ENCODE measurements around the gene LRRC8C.
"Not testable (repeated sequence)": the region's sequence is repeated elsewhere in the genome, so short reads cannot be mapped to it uniquely, and the experiment has no call there.

Gene LRRC8C

GRCh38 chr1:89703469-89703868 is 70.5 kb downstream of the LRRC8C start:
- FAIRE-seq: no peak
- TF ChIP-seq POLR2A (IDR thresholded peaks at IDR 0.05; ENCODE audit: low read depth, low read length): no peak

GRCh38 chr1:89704014-89704413 is 71.1 kb downstream of the LRRC8C start:
- DNase-seq (ENCODE audit: insufficient read length, low spot score) (no peak), FAIRE-seq (no peak)
- no peak for TF ChIP-seq POLR2A (IDR thresholded peaks at IDR 0.05; ENCODE audit: low read depth, low read length)

More at GRCh38 chr1:89703469-89703868, 70.5 kb downstream of the LRRC8C start:
- no peak for DNase-seq (ENCODE audit: insufficient read length, low spot score)

DNA sequence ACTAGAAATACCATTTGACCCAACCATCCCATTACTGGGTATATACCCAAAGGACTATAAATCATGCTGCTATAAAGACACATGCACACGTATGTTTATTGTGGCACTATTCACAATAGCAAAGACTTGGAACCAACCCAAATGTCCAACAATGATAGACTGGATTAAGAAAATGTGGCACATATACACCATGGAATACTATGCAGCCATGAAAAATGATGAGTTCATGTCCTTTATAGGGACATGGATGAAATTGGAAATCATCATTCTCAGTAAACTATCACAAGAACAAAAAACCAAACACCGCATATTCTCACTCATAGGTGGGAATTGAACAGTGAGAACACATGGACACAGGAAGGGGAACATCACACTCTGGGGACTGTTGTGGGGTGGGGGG is 72.0 kb downstream of the LRRC8C start:
- DNase-seq (ENCODE audit: insufficient read length, low spot score); FAIRE-seq: not testable (repeated sequence)

- DNase-seq (ENCODE audit: insufficient read length, low spot score) (no peak), FAIRE-seq (no peak)
- no peak for TF ChIP-seq POLR2A (IDR thresholded peaks at IDR 0.05; ENCODE audit: low read depth, low read length)
Observed at GRCh38 chr1:89705901-89706699, 73.2 kb downstream of the LRRC8C start.

DNA sequence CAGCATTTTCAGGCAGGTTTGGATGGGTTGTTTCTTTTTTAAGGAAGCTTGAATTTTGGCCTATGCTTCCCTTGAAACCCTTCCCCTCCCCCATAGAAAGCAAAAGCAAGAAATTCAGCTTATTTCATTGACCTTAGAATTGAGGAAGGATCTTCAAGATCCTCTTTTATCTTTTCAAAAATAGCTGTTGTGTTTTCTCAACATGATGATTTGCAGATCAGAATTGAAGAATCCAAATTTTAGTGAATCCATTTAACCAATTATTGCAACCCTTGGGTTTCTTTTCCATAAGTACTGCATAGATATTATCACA is 73.7 kb downstream of the LRRC8C start:
- no peak for FAIRE-seq
- TF ChIP-seq POLR2A (IDR thresholded peaks at IDR 0.05; ENCODE audit: low read depth, low read length): no peak
- DNase-seq (ENCODE audit: insufficient read length, low spot score): no peak

DNA sequence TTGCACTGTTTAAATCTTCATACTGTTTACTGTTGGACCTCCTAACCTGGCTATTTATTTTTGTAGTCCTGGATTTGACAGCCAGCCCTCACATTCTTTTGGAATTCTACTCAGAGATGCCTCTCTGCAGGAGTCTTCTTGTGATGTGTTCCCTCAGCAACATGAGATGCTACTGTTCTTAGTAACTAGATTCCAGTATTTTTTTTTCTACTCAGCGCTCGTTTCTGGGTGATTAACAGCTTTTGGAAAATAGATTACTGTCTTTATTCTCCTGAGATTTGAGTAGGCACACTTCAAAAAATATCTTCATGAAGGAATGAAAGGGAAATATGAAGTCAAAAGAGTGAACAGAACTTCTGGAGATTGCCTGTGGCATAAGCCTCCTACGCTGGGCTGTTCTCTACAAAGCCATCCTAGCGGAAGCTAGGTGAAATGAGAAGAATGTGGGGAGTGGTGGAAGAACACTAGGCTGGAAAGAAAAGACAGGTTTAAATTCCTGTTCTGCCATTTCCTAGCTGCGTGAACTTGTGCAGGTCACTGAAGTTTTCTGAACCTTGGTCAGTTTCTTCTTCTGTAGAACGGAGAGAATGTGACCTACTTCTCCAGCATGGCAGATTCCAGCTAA is 75.9 kb downstream of the LRRC8C start:
- no peak for TF ChIP-seq POLR2A (IDR thresholded peaks at IDR 0.05; ENCODE audit: low read depth, low read length)

GRCh38 chr1:89710498-89711139 is 77.7 kb downstream of the LRRC8C start:
- FAIRE-seq (no peak), DNase-seq (ENCODE audit: insufficient read length, low spot score) (no peak)
- no peak for TF ChIP-seq POLR2A (IDR thresholded peaks at IDR 0.05; ENCODE audit: low read depth, low read length)

More for the DNA sequence above, 75.9 kb downstream of the LRRC8C start:
- FAIRE-seq: no peak
- no peak for DNase-seq (ENCODE audit: insufficient read length, low spot score)

DNA sequence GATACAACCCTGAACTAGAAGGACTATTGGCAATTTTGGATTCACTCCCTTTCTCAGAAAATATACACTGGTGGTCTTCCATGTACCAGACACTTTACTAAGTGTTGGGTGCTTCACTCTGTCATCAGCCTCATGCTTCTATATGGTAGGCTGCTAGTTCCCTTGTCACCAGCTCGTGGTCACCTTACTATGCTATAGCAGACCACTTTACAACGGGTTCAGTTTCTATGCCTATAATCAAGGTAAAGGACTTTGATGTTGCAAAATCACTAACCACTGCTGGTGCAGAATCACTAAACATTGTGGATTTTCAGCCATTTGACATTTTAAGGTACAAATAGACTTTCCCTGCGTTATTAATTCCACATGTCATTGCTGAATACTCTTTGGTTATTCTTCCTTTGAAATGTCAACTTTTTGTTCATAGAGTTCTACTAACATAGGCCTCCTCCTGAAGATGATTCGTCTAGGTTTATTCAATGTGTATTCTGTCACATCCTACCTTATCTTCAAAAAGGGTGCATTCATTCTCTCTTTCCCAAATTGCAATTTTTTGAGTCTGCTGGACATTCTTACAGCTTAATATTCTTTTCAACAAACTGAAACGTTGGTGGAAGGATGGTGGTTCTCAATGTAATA is 78.3 kb downstream of the LRRC8C start:
- FAIRE-seq: no peak
- no peak for TF ChIP-seq POLR2A (IDR thresholded peaks at IDR 0.05; ENCODE audit: low read depth, low read length)
- DNase-seq (ENCODE audit: insufficient read length, low spot score): no peak

DNA sequence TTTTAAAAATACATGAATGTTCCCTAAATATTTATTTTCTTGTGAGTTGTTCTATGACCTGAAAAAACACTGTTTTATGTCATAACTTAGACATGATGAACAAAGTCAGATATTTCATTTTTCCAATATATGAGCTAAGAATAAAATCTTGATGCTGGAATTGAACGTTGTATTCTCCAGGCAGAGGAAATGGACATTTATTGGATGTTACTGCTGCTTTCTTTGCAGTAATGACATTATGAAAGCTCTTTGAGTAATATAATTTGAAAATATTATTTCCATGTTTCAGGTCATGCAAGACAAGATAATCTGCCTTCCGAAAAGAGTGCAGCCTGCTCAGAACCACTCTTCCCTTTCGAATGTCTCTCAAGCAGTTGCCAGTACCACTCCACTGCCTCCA is 79.5 kb downstream of the LRRC8C start:
- DNase-seq (ENCODE audit: insufficient read length, low spot score) (no peak), FAIRE-seq (no peak)
- no peak for TF ChIP-seq POLR2A (IDR thresholded peaks at IDR 0.05; ENCODE audit: low read depth, low read length)

- no peak for TF ChIP-seq POLR2A (IDR thresholded peaks at IDR 0.05; ENCODE audit: low read depth, low read length)
- FAIRE-seq: no peak
- DNase-seq (ENCODE audit: insufficient read length, low spot score): no peak
Observed at GRCh38 chr1:89715677-89716076, 82.8 kb downstream of the LRRC8C start.

DNA sequence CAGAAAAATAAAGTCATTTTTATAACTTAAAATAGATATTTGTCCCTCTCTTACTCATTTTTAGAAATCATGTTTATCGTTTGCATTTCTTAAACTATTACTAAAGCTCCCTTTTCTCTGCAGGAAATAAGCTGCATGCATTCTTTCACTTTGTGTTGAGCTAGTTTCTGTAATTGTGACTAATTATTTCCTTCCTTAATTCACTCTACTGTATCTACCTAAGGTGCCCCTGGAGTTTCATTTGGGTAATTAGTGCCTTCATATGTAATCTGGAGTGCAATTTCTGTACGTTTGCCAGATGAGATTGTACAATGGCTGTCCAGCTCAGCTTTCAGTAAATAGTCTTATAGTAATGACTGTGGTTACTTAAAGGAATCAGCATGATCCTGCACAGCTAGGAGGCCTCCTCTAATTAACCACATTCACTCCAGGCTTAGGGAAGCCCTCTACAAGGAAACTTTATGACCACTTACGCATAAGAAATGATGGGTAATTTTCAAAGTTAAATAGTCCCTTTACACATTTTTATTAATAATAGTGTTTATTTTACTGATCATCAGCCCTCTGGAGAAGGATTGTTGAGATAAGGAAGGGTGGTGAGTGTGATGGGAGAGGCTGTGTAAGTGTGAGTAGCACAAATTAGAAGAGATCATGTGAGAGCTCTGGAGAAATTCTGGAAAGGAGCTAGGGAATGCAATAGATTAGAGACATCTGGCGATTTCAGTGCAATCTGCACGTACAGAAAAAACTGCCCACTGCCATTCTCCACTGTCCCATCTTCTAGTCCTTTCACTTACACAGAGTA is 86.8 kb downstream of the LRRC8C start:
- DNase-seq (ENCODE audit: insufficient read length, low spot score) (no peak), FAIRE-seq (peak; percentile 45)

DNA sequence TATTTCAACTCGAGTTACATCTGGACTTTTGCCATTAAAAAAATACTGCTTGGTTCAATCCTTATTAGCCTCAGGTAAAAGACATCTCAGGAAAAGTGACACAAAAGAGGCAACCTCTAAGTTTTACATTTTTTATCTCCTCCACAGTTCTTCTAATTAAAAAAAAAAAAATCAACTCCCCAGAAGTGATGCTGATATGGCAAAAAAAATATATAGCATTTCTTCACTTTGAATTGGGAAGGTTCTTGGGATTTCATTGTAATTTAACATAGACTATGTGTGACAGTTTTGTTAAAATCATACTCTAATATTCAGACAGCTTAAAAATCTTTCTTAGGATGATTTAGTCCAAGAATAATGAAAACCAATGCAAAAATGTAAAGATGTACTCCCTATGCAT is 87.9 kb downstream of the LRRC8C start:
- DNase-seq (ENCODE audit: insufficient read length, low spot score) (no peak), FAIRE-seq (no peak)
- no peak for TF ChIP-seq POLR2A (IDR thresholded peaks at IDR 0.05; ENCODE audit: low read depth, low read length)

More for the DNA sequence above, 86.8 kb downstream of the LRRC8C start:
- no peak for TF ChIP-seq POLR2A (IDR thresholded peaks at IDR 0.05; ENCODE audit: low read depth, low read length)

GRCh38 chr1:89721351-89721750 is 88.4 kb downstream of the LRRC8C start:
- TF ChIP-seq POLR2A (IDR thresholded peaks at IDR 0.05; ENCODE audit: low read depth, low read length): no peak
- DNase-seq (ENCODE audit: insufficient read length, low spot score) (no peak), FAIRE-seq (peak; percentile 64)

DNA sequence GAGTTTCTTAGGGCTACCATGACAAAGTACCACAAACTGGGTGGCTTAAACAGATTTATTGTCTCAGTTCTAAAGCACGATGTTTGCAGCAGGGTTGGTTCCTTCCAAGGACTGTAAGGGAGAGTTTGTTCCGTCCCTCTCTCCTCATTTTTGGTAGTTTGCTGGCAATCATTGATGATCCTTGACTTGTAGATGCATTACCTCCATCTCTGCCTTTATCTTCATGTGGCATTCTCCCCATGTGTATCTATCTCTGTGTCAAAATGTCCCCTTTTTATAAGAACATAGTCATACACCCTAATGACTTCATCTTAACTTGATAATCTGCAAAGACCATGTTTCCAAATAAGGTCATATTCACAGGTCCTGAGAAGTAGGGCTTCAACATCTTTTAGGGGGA is 90.2 kb downstream of the LRRC8C start:
- TF ChIP-seq POLR2A (IDR thresholded peaks at IDR 0.05; ENCODE audit: low read depth, low read length): no peak
- DNase-seq (ENCODE audit: insufficient read length, low spot score): no peak
- FAIRE-seq: no peak

Measured in H54 (cell line).